Breast epithelium (tissue), 3 donors: ENCODE results near the gene RUNDC3A.

Experiments used
- CTCF ChIP-seq, 3 donors: fragments of 450-650 bp; IDR thresholded peaks; one replicate each; pipeline ENCODE4 v1.5.1; 2016 to 2017; ENCODE audit warnings: antibody characterized with exemption in 3 of 3, mild to moderate bottlenecking in 3 of 3, moderate library complexity in 3 of 3
- POLR2A ChIP-seq: fragments of 450-650 bp; IDR thresholded peaks from one replicate; pipeline ENCODE4 v1.6.1; 2016; ENCODE audit warnings: antibody characterized with exemption, mild to moderate bottlenecking, moderate library complexity

- peak in 2 of 3 donors; percentile 56 to 70 for TF ChIP-seq CTCF (IDR thresholded peaks at IDR 0.05)
- TF ChIP-seq POLR2A: no peak
These were observed 42.4 kb downstream of the RUNDC3A start for GRCh38 chr17:44350733-44351226.
